Measurements from ENCODE around the gene CD44. TPM values are rescaled to one million over a fixed set of nuclear protein-coding genes. Genes with fewer than 3 reads are reported as not detected.
"Not testable (repeated sequence)": the region's sequence is repeated elsewhere in the genome, so short reads cannot be mapped to it uniquely, and the experiment has no call there.

Gene CD44
- total and polyA plus RNA-seq, 10 of the 15 experiments (the other 5 are each of a cell fraction or from before 2014, with no cell fraction given), result 57.1 to 293 (median 120) TPM

DNA sequence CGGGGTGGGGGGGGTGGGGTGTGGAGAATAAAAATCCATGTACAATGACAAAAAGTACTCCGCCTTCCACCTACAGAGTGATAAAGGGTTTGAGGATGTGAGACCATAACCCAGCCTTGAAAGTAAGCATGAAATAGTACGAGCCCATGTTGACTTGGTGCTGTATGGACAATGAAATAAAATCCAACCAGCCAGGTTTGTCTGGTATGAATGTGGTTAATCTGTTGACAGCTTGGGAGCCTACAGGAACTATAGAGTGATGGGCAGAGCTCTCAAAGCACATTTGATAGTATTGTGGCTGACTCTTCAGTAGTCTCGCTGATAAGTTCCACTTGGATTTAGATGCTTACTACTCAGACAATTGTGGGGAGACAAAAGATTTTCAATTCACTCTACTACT, 48.8 kb upstream of the CD44 start (continued):
- no peak for TF ChIP-seq ZNF217 (IDR thresholded peaks at IDR 0.05)
- TF ChIP-seq BRCA1 (IDR thresholded peaks at IDR 0.05; ENCODE audit: low read depth, low read length), result no peak
- TF ChIP-seq MYB (IDR thresholded peaks at IDR 0.05; ENCODE audit: borderline replicate concordance, low read depth, low read length), result no peak

DNA sequence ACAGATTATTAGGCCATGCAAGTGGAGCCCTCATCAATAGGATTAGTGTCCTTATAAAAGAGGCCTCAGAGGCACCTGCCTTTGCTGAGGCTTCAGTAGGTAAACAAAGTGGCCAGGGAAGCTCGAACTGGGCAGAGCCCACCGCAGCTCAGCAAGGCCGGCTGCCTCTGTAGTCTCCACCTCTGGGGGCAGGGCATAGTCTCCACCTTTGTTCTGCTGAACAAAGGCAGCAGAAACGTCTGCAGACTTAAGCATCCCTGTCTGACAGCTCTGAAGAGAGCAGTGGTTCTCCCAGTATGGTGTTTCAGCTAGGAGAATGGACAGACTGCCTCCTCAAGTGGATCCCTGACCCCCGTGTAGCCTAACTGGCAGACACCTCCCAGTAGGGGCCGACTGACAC, 48.0 kb upstream of the CD44 start:
- ATAC-seq; POLR2A ChIA-PET; H3K4me2 ChIP-seq (ENCODE audit: control insufficient read depth, insufficient read depth); H3K27ac ChIP-seq (ENCODE audit: control insufficient read depth, insufficient read depth); intact Hi-C loops (cut with micrococcal nuclease; ENCODE audit: unreplicated experiment); H3K36me3 ChIP-seq (ENCODE audit: control insufficient read depth in 2 of 2, insufficient read depth in 2 of 2, low read length in 1 of 2); RAD21 ChIA-PET (ENCODE audit: unreplicated experiment); H2AFZ ChIP-seq (ENCODE audit: control insufficient read depth, low read depth, low read length); H4K20me1 ChIP-seq (ENCODE audit: control insufficient read depth, insufficient read depth); FAIRE-seq; H3K79me2 ChIP-seq (ENCODE audit: control insufficient read depth, insufficient read depth, low read length); H3K27me3 ChIP-seq (replicated peaks in 1 of 2; ENCODE audit: control insufficient read depth in 2 of 2, insufficient read depth in 2 of 2, low read length in 1 of 2); H3K9ac ChIP-seq (ENCODE audit: control insufficient read depth, insufficient read depth, low read length); CTCF ChIA-PET; in situ Hi-C loops (cut with MboI); H3K4me3 ChIP-seq; DNase-seq (ENCODE audit: low read depth, low spot score); H3K9me3 ChIP-seq (replicated peaks; ENCODE audit: control insufficient read depth, insufficient read depth, low read length); BruUV-seq (replicated peaks): not testable (repeated sequence)
- peaks cover 28% of the 10 kb centered on the region for H3K4me1 ChIP-seq (ENCODE audit: control insufficient read depth, insufficient read depth, low read length)
- WGBS (ENCODE audit: insufficient coverage, insufficient replicate concordance, low lambda C conversion rate, missing lambda C conversion rate), result 96% methylated on average over 6 of the region's 6 CpGs
- SMC1A ChIA-PET (ENCODE audit: uncharacterized antibody, unreplicated experiment), result interaction anchor here (0.6 to 1.6 kb wide), 4 partner anchors 10 to 39 kb away, joined by 3 to 5 read pairs (median 4); no protein-coding TSS in a partner anchor

DNA sequence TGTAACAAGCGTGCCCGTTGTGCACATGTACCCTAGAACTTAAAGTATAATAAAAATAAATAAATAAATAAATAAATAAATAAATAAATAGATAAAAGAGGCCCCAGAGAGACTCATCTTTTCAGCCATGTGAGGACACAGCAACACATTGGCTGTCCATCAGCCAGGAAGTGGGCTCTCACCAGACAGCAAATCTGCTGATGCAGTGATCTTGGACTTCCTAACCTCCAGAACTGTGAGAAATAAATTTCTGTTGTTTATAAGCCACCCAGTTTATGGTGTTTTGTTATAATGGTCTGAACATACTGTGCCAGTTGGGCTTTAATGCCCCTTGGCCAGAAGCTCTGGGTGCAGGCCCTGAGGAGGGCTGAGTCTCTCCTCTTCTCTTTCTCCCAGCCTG, 42.2 kb upstream of the CD44 start:
- Histone ChIP-seq H3K4me1 (ENCODE audit: control insufficient read depth, insufficient read depth, low read length) (no peaks in the 10 kb centered on the region), H3K4me3 (no peak overlapping the region), H3K9ac (ENCODE audit: control insufficient read depth, insufficient read depth, low read length) (no peak overlapping the region), H3K27me3 (replicated peaks in 1 of 2; ENCODE audit: control insufficient read depth in 2 of 2, insufficient read depth in 2 of 2, low read length in 1 of 2) (no peaks in the 10 kb centered on the region), H3K27ac (ENCODE audit: control insufficient read depth, insufficient read depth) (no peak overlapping the region), H4K20me1 (ENCODE audit: control insufficient read depth, insufficient read depth) (no peaks in the 10 kb centered on the region), H3K9me3 (replicated peaks; ENCODE audit: control insufficient read depth, insufficient read depth, low read length) (no peaks in the 10 kb centered on the region; the same call in 2 of the 3 replicates), H3K36me3 (ENCODE audit: control insufficient read depth in 2 of 2, insufficient read depth in 2 of 2, low read length in 1 of 2) (no peaks in the 10 kb centered on the region), H3K79me2 (ENCODE audit: control insufficient read depth, insufficient read depth, low read length) (no peaks in the 10 kb centered on the region), H2AFZ (ENCODE audit: control insufficient read depth, low read depth, low read length) (no peak overlapping the region), H3K4me2 (ENCODE audit: control insufficient read depth, insufficient read depth) (no peak overlapping the region)
- intact Hi-C loops (cut with micrococcal nuclease; ENCODE audit: unreplicated experiment) (no loop called here), in situ Hi-C loops (cut with MboI) (no loop called here)
- 68% methylated on average over 2 of the region's 2 CpGs for WGBS (ENCODE audit: insufficient coverage, insufficient replicate concordance, low lambda C conversion rate, missing lambda C conversion rate)
- ChIA-PET CTCF (no interaction called here), POLR2A (no interaction called here), SMC1A (ENCODE audit: uncharacterized antibody, unreplicated experiment) (no interaction called here), RAD21 (ENCODE audit: unreplicated experiment) (no interaction called here)
- no TSS peak for BruUV-seq (replicated peaks)
- ATAC-seq, result no peak
- TF ChIP-seq BRCA1 (IDR thresholded peaks at IDR 0.05; ENCODE audit: low read depth, low read length) (no peak), MYC (IDR thresholded peaks at IDR 0.05; ENCODE audit: insufficient read depth, insufficient read length, insufficient replicate concordance, low read length, severe bottlenecking) (no peak), STAT3 (IDR thresholded peaks at IDR 0.05; ENCODE audit: low read depth, low read length) (no peak), KAT2A (conservative IDR thresholded peaks at IDR 0.05; ENCODE audit: control insufficient read depth, low read depth, low read length) (no peak), MTA2 (IDR thresholded peaks at IDR 0.05; ENCODE audit: low read depth) (no peak), CHD1 (IDR thresholded peaks at IDR 0.05; ENCODE audit: low read depth, low read length) (no peak), FOXM1 (IDR thresholded peaks at IDR 0.05; ENCODE audit: low read depth, low read length) (no peak)
- TF ChIP-seq, protein P1, sequence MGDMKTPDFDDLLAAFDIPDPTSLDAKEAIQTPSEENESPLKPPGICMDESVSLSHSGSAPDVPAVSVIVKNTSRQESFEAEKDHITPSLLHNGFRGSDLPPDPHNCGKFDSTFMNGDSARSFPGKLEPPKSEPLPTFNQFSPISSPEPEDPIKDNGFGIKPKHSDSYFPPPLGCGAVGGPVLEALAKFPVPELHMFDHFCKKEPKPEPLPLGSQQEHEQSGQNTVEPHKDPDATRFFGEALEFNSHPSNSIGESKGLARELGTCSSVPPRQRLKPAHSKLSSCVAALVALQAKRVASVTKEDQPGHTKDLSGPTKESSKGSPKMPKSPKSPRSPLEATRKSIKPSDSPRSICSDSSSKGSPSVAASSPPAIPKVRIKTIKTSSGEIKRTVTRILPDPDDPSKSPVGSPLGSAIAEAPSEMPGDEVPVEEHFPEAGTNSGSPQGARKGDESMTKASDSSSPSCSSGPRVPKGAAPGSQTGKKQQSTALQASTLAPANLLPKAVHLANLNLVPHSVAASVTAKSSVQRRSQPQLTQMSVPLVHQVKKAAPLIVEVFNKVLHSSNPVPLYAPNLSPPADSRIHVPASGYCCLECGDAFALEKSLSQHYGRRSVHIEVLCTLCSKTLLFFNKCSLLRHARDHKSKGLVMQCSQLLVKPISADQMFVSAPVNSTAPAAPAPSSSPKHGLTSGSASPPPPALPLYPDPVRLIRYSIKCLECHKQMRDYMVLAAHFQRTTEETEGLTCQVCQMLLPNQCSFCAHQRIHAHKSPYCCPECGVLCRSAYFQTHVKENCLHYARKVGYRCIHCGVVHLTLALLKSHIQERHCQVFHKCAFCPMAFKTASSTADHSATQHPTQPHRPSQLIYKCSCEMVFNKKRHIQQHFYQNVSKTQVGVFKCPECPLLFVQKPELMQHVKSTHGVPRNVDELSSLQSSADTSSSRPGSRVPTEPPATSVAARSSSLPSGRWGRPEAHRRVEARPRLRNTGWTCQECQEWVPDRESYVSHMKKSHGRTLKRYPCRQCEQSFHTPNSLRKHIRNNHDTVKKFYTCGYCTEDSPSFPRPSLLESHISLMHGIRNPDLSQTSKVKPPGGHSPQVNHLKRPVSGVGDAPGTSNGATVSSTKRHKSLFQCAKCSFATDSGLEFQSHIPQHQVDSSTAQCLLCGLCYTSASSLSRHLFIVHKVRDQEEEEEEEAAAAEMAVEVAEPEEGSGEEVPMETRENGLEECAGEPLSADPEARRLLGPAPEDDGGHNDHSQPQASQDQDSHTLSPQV (IDR thresholded peaks at IDR 0.05), result no peak
- no peak for FAIRE-seq
- no peak for DNase-seq (ENCODE audit: low read depth, low spot score)

Measured in GM12878 (cell line).